ENCODE data around the gene TBC1D22A.

TBC1D22A gene

DNA sequence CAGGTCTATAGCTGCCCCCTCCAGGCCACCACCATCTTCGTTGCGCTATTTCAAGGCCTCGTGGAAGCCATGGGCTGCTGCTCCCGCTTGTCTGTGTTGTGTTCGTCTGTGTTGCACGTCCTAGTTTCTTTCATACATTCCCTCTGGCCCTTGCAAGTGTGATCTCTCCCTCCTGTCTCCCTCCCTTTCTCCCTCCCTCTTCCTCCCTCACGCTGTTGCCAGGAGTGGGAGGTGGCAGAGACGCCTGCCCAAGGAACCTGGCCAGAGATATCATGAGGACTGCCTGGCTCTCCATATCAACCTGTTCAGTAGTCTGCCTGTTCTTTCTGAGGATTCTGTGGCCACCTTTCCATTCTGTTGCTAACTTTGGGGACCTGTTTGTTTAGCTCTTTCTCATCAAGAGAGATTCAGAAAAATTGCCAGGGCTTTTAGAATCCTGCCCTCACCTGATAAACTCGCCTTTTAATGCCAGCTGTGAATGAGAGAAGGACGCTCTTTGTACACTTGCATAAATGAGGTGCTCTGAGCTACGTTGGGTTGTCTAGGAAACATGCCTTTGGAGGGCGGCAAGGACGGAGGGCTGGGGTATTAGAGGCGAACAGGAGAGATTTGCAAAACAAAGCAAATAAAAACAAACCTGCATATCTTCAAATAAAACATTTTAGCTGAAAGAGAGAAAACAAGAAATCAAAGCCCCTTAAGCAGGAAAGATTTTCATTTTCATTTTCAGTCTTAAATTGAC lies 185.2 kb downstream of the TBC1D22A start:
- H3K4me1 Mint-ChIP-seq (ENCODE audit: low read depth) = peaks cover 20% of the 10 kb centered on the region
- no peak overlapping the region for H3K27ac Mint-ChIP-seq
- no peak overlapping the region for H3K4me3 Mint-ChIP-seq
- intact Hi-C loops (cut with micrococcal nuclease) = no loop called here
- no peaks in the 10 kb centered on the region for H3K27me3 Mint-ChIP-seq
- peaks cover 97% of the 10 kb centered on the region for H3K36me3 Mint-ChIP-seq (ENCODE audit: low read depth)
- H3K9me3 Mint-ChIP-seq = no peaks in the 10 kb centered on the region

DNA sequence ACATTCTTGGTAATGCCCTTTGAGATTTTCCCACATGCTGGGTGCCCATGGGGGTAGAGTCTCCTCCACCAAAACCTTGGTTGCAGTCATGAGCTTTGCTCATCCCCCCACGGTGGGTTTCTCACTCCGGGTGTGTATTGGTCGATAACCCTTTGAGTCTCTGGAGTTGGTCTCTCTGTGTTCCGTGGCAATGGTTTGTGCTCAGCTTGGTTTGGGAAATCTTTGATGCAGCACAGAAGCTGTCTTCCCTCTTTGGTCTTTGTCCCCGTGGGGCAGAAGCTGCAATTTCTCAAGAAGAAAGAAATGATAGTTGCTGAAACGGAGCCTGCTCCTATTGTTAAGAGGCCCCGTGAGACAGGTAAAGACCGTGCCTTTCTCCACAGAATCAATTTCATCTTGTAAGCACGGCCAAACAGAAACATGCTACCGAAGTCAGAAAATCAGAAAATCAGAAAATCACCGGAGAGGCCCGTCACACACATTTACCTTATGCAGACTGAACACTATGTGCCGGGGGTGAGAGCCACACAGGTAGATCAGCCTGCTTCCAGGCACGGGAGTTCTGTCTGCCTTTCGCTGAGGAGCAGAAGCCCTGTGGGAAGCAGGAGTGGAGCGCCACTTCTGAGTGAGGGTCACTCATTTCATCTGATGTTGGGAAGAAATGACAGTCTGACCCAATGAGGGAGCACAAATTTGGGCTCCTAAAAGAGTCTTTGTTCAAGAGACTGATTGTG lies 186.1 kb downstream of the TBC1D22A start:
- intact Hi-C loops (cut with micrococcal nuclease) = no loop called here
- Mint-ChIP-seq H3K27me3 (no peaks in the 10 kb centered on the region), H3K4me1 (ENCODE audit: low read depth) (peaks cover 14% of the 10 kb centered on the region), H3K9me3 (no peaks in the 10 kb centered on the region), H3K4me3 (no peak overlapping the region), H3K27ac (no peak overlapping the region), H3K36me3 (ENCODE audit: low read depth) (peaks cover 94% of the 10 kb centered on the region)

GRCh38 chr22:46951350-46951749 lies 188.9 kb downstream of the TBC1D22A start:
- H3K36me3 Mint-ChIP-seq (ENCODE audit: low read depth) = peaks cover 89% of the 10 kb centered on the region
- H3K27ac Mint-ChIP-seq = no peak overlapping the region
- H3K4me1 Mint-ChIP-seq (ENCODE audit: low read depth) = peaks cover 11% of the 10 kb centered on the region
- H3K4me3 Mint-ChIP-seq = no peak overlapping the region
- no peaks in the 10 kb centered on the region for H3K9me3 Mint-ChIP-seq
- intact Hi-C loops (cut with micrococcal nuclease) = no loop called here
- H3K27me3 Mint-ChIP-seq = no peaks in the 10 kb centered on the region

- H3K27me3 Mint-ChIP-seq = no peaks in the 10 kb centered on the region
These were observed 189.5 kb downstream of the TBC1D22A start for GRCh38 chr22:46951973-46952372.

DNA sequence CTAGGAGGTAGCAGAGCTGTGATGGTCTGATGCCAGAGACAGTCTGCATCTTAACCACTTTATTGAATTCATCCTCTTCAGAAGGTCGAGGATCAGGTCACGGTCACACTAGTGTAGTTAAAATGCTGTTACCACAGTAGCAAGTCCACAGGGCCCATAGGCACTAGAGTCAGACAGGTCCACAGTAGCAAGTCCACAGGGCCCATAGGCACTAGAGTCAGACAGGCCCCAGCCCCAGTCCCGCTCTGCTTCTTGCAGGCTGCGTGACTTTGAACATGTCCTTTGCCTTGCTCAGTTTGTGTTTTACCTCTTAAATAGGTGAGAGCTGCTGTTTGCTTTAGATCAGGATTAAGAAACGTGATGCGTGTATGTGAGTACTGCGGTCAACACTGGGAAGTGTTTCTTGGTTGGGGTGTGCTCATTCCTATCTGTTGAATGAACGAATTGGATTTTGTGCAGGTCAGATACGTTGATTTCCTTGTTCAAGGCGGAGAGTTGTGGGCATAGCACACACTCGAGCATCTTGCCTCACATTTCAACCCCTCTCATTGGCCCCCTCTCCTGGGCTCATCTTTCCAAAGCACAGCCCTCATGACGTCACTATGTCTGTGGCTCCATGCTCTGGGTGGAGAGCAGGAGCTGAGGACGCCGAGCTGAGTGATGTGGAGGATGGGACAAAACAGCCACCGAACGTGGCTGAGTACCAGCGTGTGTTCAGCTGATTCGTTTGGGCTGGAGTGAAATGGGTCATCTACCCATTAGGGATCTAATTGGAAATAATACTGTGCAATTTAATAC lies 191.7 kb downstream of the TBC1D22A start:
- Mint-ChIP-seq H3K27me3 (no peaks in the 10 kb centered on the region), H3K4me3 (no peak overlapping the region), H3K4me1 (ENCODE audit: low read depth) (peaks cover 11% of the 10 kb centered on the region), H3K36me3 (ENCODE audit: low read depth) (peaks cover 90% of the 10 kb centered on the region), H3K27ac (no peak overlapping the region), H3K9me3 (no peaks in the 10 kb centered on the region)
- intact Hi-C loops (cut with micrococcal nuclease) = no loop called here

More at GRCh38 chr22:46951973-46952372, 189.5 kb downstream of the TBC1D22A start:
- Mint-ChIP-seq H3K4me1 (ENCODE audit: low read depth) (peaks cover 11% of the 10 kb centered on the region), H3K36me3 (ENCODE audit: low read depth) (peaks cover 89% of the 10 kb centered on the region), H3K9me3 (no peaks in the 10 kb centered on the region), H3K27ac (no peak overlapping the region), H3K4me3 (no peak overlapping the region)
- intact Hi-C loops (cut with micrococcal nuclease) = no loop called here

DNA sequence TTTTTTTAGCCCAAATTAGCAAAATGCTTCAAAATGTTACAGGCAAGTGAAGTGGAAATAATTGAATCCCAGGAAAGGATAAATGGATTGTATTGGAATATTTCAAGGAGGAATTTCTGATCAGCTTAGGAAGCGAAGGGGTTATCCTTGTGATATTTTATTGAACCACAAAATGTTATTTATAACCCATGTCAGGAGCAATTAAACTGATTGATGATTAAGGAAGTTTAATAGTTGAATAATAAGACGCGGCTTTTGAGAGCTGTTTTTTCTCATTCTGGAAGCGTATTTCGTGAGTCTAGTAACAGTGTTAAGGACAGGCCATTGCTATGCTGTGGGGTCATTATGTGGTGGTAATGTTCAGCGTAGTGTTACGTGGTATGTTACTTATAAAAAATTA lies 192.3 kb downstream of the TBC1D22A start:
- Mint-ChIP-seq H3K27me3 (no peaks in the 10 kb centered on the region), H3K9me3 (no peaks in the 10 kb centered on the region), H3K36me3 (ENCODE audit: low read depth) (peaks cover 90% of the 10 kb centered on the region), H3K27ac (no peak overlapping the region), H3K4me3 (no peak overlapping the region), H3K4me1 (ENCODE audit: low read depth) (peaks cover 11% of the 10 kb centered on the region)
- intact Hi-C loops (cut with micrococcal nuclease) = no loop called here

GRCh38 chr22:46956498-46957215 lies 194.2 kb downstream of the TBC1D22A start:
- Mint-ChIP-seq H3K9me3 (no peaks in the 10 kb centered on the region), H3K27ac (no peak overlapping the region), H3K4me3 (no peak overlapping the region), H3K36me3 (ENCODE audit: low read depth) (peaks cover 86% of the 10 kb centered on the region), H3K27me3 (no peaks in the 10 kb centered on the region), H3K4me1 (ENCODE audit: low read depth) (peaks cover 11% of the 10 kb centered on the region)
- intact Hi-C loops (cut with micrococcal nuclease) = no loop called here

DNA sequence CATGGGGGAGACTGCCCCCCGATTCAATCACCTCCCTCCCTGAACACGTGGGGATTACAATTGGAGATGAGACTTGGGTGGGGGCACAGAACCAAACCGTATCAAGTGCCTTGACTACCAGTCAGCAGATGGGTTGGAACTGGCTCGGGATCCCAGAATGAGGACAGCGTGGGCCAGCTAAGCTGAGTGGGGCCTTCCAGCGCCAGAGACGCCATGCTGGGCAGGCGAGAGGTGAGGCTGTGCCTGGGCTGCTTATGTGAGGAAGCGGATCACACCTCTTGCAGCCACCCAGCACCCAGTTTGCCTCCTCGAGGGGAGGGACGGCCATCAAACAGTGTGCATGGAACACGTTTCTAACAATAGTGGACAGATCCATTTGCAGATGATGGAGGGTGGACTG lies 195.1 kb downstream of the TBC1D22A start:
- Mint-ChIP-seq H3K4me3 (no peak overlapping the region), H3K27ac (no peak overlapping the region), H3K36me3 (ENCODE audit: low read depth) (peaks cover 84% of the 10 kb centered on the region), H3K4me1 (ENCODE audit: low read depth) (peaks cover 4% of the 10 kb centered on the region), H3K9me3 (no peaks in the 10 kb centered on the region), H3K27me3 (no peaks in the 10 kb centered on the region)
- intact Hi-C loops (cut with micrococcal nuclease) = no loop called here

GRCh38 chr22:46958191-46958590 lies 195.7 kb downstream of the TBC1D22A start:
- intact Hi-C loops (cut with micrococcal nuclease) = no loop called here
- H3K27me3 Mint-ChIP-seq = no peaks in the 10 kb centered on the region
- H3K9me3 Mint-ChIP-seq = no peaks in the 10 kb centered on the region
- H3K36me3 Mint-ChIP-seq (ENCODE audit: low read depth) = peaks cover 83% of the 10 kb centered on the region
- H3K27ac Mint-ChIP-seq = no peak overlapping the region
- no peak overlapping the region for H3K4me3 Mint-ChIP-seq
- no peaks in the 10 kb centered on the region for H3K4me1 Mint-ChIP-seq (ENCODE audit: low read depth)

- Mint-ChIP-seq H3K4me1 (ENCODE audit: low read depth) (no peaks in the 10 kb centered on the region), H3K4me3 (no peak overlapping the region), H3K27ac (no peak overlapping the region), H3K36me3 (ENCODE audit: low read depth) (peaks cover 84% of the 10 kb centered on the region), H3K27me3 (no peaks in the 10 kb centered on the region), H3K9me3 (no peaks in the 10 kb centered on the region)
- intact Hi-C loops (cut with micrococcal nuclease) = no loop called here
These were observed 196.2 kb downstream of the TBC1D22A start for GRCh38 chr22:46958658-46959057.

GRCh38 chr22:46959369-46959768 lies 196.9 kb downstream of the TBC1D22A start:
- Mint-ChIP-seq H3K27ac (no peak overlapping the region), H3K36me3 (ENCODE audit: low read depth) (peaks cover 79% of the 10 kb centered on the region), H3K9me3 (no peaks in the 10 kb centered on the region), H3K27me3 (no peaks in the 10 kb centered on the region), H3K4me3 (no peak overlapping the region), H3K4me1 (ENCODE audit: low read depth) (no peaks in the 10 kb centered on the region)
- intact Hi-C loops (cut with micrococcal nuclease) = no loop called here

DNA sequence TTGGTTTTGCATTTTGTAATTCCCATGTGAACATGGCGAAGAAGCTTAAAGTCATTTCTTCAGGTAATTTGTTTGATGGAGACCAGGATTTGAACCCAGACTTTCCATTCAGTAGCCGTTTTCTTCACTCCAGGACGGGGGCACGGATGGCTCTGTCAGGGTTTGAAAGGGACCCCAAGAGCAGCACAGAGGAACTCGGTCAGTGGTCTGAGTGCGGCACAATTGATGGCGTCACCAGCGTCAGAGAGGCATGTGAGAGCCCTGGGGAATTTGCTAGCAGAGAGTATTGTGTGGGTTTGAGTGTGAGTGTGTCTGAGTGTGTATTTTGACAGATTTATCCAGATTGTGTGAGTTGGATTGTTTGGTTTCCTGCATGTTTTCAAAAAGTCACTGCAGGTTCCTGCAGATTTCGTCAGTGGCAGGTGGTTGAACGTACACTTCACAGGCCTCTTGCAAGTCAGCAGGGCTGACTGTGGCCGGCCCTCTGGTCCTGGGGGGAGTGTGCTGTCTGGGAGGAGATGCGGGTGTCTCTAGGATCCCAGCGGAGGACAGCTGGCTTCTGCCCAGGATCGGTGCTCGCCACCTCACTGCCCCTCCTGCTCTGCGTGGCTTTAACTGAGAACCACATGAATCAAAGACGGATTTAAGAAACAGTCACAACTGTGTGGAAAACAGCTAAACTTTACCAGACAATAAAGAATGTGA lies 199.3 kb downstream of the TBC1D22A start:
- Mint-ChIP-seq H3K4me1 (ENCODE audit: low read depth) (no peaks in the 10 kb centered on the region), H3K27me3 (no peaks in the 10 kb centered on the region), H3K36me3 (ENCODE audit: low read depth) (peaks cover 84% of the 10 kb centered on the region), H3K9me3 (no peaks in the 10 kb centered on the region), H3K27ac (no peak overlapping the region), H3K4me3 (no peak overlapping the region)
- intact Hi-C loops (cut with micrococcal nuclease) = no loop called here

DNA sequence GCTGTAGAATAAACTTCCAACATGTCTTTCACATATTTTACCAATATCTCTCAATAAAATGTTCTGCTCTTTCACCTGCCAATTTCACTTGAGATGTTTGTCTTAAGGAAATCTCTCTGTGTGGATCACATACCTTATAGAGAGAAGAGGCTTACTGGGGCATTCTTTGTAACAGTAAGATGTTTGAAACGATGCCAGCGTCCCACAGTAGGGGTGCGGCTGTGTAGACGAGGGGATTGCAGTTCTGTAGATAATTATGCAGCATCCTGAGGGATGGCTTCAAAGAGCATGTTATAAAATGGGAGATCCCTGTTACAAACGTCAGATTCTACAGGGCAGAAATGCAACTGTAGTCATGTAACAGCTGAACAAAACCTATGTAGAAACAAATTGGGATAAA lies 200.0 kb downstream of the TBC1D22A start:
- no peaks in the 10 kb centered on the region for H3K4me1 Mint-ChIP-seq (ENCODE audit: low read depth)
- H3K9me3 Mint-ChIP-seq = no peaks in the 10 kb centered on the region
- no peak overlapping the region for H3K27ac Mint-ChIP-seq
- H3K36me3 Mint-ChIP-seq (ENCODE audit: low read depth) = peaks cover 80% of the 10 kb centered on the region
- intact Hi-C loops (cut with micrococcal nuclease) = no loop called here
- no peaks in the 10 kb centered on the region for H3K27me3 Mint-ChIP-seq
- H3K4me3 Mint-ChIP-seq = no peak overlapping the region
